Central memory CD4-positive, alpha-beta T cell (primary cell): Measurements from ENCODE around the gene RNF111.
"Not testable (repeated sequence)": the region's sequence is repeated elsewhere in the genome, so short reads cannot be mapped to it uniquely, and the experiment has no call there.

Source experiments
- DNase-seq: peaks from one replicate; pipeline ENCODE4 v3.0.0; 2022

Gene RNF111

DNA sequence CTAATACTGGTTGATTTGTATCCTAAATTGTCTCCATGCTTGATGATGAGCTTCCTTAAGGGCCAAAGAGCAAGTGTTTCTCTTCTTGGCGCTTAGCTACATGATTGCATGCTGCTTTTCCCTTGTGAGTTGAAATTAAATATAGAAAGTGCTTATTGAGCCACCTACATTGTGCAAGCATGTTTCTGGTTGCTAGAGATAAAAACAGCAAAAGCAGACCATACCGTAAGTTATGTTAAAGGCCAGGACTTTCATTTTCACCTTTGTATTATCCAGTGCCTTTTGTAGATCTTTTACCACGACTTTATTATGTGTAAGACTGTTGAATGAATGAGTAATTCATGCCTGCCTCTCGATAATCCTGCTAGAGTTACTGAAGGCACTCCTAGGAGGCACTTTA lies 75.6 kb downstream of the RNF111 start:
- DNase-seq: no peak

DNA sequence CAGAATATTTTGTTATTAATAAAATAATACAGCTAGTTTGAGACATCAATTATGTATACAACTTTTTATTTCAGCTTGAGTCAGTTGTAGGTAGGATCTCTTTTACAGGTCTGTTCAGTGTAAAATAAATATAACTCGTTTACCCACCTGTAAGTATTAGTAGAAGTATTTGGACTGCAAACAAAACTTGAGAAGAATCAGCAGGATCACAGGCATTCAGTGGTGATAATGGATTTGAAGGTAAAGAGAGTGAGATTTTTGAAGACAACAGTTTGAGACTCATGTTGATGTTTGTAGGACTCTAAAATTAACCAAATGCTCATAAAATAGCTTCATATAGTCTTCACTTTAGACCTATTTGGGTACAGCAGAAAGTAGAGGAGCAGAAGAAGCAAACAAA lies 82.0 kb downstream of the RNF111 start:
- DNase-seq: no peak

DNA sequence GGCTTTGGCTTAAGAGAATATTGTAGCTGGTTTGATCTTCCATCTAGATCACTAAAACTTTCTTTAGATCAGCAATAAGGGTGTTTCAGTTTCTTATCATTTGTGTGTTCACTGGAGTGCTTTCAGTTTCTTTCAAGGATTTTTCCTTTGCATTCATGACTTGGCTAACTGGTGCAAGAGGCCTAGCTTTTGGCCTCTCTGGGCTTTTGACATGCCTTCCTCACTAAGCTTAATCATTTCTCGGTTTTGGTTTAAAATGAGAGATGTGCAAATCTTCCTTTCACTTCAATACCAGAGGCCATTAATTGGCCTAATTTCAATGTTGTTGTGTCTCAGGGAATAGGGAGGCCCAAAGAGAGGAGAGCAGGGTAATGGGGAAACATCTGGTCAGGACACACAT lies 87.1 kb downstream of the RNF111 start:
- DNase-seq: no peak

DNA sequence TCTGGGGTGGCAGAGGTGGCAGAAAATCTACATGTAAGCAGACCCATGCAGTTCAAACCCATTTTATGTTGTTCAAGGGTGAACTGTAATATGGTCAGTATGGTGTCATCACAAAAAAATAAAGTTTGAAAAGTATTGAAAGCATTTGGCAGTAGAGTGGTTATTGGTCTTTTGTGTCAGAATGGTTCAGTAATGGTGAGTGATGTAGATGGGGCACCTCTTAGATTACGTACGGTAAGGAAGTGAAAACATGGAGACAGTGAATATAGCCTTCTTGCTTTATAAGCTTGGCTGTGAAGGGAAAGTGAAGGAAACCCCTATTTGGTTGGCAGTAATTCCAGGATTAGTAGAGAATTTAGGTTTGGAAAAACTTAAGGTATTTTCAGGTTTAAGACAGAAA lies 100.3 kb downstream of the RNF111 start:
- DNase-seq: no peak

DNA sequence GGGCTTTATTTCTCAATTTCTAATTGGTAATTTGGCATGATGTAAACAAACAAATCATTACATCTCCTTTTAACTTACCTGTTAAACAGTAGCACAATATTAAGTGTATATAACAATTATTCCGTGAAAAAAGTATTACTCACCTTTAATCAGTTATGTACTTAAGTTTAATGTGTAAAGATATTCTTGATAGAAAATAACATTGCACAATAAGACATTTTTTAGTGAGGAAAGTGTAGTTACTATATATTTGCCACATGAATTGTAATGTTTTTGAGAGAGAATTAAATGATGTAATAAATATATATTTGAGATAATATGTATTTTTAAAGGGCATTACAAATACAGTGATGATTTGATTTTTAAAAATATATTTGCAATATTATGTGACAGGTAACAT lies 106.6 kb downstream of the RNF111 start:
- DNase-seq: no peak

DNA sequence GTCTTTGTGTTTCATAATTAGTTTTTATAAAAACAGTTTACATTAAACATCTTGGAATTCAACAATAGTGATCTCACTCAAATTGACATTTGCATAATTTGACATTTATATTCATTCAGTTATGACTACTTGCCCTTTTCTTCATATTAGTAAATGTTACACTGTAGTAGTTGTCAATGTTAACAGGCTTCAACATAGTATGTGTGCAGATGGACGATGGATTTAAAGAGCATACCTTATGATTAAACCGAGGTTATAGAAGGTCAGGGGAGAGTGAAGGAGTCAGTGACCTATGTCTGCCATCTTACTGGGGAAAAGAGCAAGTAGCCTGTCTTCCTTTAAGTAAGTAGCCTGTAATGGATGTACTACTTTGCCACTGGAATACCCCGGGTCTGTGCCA lies 109.0 kb downstream of the RNF111 start:
- no peak for DNase-seq

DNA sequence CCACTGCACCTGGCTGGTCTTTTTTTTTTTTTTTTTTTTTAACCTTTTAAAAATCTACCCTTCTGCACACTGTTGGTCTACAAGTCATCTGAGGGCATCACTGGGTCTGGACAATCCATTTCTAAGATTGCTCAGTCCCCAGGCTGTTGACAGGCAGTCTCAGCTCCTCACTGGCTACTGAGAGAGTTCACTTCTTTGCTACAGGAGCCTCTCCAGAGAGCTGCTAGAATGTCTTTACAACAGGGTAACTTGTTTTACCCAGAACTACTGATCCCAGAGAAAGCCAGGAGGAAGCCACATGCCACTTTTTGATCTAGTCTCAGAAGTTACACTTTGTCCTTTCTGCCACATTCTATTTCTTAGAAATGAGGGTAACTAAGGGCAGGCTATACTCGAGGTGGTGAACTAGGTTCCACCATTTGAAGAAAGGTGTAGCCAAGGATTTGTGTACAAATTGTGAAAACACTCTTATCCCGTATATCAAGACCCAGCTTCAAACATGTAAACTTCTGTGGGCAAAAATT lies 111.8 kb downstream of the RNF111 start:
- no peak for DNase-seq

DNA sequence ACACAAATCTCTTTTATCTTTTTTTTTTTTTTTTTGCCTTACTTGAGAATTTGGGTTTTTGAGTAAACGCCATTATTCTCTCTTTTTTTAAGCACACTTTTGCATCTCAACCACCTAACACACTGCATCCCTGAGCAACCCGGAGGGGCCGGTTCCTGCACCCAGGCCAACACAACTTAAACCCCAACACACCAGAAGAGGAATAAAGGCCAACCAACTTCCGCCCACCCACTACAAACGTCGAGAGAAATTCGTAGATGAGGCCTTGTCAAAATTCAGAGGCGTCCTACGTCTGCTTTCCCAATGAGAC lies 117.1 kb downstream of the RNF111 start:
- DNase-seq: no peak

DNA sequence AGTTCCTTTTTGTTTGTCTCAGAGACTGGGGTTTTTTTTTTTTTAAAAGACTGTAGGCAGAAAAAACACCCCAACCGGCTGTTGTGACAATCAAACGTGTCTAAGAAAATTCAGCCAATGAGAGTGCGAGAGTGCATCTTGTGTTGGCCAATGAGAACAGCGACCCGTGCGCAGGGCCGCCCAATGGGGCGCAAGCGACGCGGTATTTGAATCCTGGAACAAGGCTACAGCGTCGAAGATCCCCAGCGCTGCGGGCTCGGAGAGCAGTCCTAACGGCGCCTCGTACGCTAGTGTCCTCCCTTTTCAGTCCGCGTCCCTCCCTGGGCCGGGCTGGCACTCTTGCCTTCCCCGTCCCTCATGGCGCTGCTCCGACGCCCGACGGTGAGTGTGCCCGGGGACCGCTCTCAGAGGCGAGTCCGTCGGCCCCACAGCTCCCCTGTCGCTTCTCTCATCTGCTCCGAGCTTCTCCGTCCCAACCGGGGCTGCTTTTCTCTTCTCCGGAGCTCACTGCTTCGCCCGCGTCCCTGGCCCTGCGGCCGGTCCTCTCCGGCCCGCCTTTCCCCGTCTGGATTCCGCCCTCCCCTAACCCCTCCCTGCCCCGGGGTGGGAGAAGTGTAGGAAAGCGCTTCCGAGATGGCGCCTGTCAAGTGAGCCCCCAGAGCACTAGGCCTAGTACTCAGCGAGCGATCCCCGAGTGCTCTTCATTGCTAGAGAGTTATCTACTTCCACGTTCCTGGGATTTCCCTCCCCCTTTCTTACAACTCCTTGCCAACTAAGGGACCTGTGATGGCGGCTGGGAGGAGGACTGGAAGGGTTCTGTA lies 117.7 kb downstream of the RNF111 start, which contains the start of gene CCNB2:
TSS of gene CCNB2 (plus strand) at position 235 of the 821 bp plus-strand sequence. CDS start at position 358, 123 bp downstream.
- peak; percentile 85 for DNase-seq

DNA sequence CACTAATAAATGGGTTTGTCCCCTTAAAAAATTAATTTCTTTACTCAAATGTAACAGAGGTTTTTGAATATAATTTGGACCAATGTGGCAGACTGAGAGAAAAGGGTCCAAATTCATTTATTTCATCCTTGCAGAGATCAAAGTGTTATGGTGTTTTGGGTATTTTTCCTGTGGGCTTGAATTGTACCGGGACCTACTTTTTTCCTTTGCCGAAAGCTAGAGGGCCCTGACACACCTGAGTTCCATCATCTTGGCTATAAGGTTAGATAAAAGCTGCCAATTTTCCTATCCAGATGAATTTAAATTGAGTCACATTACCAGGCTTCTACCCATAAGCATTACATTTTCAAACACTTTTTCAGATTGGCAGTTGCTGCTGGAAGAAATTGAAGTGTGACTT lies 118.4 kb downstream of the RNF111 start:
- DNase-seq: no peak

DNA sequence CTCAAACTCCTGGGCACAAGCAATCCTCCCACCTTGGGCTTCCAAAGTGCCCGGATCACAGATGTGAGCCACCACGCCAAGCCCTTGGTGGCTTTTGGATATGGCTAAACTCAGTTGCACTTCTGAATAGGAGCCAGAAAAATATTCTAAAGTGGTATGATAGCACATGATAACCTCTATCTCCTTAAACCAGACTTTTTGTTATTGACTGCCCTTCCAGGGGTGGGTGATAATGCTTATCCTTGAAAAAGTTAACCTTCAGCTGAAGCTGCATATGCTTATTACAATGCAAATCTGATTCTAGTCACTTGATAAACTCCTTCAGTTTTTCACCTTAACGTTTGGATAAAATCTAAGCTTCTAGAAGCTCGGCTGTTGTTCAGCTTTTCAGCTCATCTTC lies 123.8 kb downstream of the RNF111 start:
- no peak for DNase-seq

DNA sequence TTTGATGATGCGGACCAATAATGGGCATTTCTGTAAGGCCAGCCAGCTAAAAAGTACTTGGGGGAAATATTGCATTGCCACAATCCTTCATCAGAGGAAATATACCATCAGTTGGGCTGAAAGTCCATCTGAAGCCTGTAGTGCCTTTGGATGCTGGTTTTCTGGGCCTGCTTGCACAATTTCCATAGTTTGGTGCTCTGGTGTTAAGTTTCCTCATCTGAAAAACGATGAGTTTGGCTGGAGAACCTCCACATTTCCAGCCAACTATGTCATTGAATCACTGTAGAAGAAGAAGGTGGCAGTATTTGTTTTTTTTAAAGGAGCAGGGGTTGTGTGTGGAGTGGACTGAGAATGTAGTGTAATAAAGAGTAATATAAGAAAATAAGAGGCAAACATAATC lies 127.6 kb downstream of the RNF111 start:
- no peak for DNase-seq

DNA sequence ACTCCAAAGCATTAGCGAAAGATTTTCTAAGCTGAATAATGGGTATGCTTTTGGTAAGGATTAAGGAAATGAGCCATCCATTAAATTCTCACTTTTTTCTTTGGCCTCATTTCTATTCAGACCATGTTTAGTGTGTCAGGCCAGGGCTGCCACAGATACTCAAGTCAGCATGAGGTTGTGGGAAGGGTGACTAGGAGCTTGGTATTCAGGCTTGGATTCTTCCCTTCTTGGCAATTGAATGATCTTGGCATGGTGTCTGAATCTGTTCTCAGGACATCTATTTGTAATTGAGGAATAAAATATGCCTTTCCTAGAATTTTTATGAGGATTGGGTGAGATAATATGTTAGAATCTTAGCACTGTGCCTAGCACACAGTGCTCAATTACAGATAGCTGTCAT lies 128.7 kb downstream of the RNF111 start:
- DNase-seq: no peak

DNA sequence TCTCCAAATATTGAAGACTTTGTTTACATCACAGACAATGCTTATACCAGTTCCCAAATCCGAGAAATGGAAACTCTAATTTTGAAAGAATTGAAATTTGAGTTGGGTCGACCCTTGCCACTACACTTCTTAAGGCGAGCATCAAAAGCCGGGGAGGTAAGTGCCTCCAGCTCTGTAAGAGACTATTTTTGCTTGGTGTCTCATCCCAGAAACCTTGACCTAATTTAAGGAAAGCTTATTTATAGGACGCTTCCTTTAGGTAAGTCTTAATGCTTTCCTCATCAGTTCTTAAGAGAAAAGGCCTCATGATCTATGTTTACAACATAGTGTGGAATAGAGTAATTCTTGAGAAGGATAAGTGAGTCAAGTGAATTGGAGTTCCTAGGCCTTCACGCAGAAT lies 129.3 kb downstream of the RNF111 start:
- DNase-seq: no peak

DNA sequence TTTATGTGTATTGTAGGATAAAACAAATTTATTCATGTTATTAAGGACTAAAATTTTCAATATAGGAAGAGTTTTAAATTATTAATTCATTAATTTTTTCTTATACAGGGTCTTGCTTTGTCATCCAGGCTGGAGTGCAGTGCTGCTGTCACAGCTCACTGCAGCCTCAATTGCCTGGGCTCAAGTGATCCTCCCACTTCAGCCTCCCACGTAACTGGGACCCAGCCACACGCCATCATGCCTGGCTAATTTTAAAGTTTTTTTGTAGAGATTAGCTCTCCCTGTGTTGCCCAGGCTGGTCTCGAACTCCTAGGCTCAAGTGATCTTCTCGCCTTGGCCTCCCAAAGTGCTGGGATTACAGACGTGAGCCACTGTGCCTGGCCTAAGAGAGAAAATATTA lies 132.2 kb downstream of the RNF111 start:
- DNase-seq: no peak

DNA sequence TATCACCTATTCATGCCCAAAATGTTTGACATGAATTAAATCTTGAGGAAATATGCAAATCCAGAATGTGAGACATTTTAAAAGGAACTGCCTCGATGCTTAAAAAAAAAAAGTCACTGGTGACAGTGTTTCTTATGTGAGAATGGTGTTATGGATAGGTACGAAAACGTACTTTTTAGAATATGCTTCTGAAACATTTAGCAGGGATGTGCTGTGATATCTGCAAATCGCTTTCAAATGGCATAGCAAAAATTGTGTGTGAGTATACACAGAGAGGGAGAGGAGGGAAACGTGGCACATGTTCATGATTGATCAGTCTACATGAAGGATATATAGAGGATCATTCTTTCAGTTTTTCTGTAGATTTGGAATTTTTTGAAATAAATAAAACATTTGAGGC lies 133.5 kb downstream of the RNF111 start:
- DNase-seq: no peak

DNA sequence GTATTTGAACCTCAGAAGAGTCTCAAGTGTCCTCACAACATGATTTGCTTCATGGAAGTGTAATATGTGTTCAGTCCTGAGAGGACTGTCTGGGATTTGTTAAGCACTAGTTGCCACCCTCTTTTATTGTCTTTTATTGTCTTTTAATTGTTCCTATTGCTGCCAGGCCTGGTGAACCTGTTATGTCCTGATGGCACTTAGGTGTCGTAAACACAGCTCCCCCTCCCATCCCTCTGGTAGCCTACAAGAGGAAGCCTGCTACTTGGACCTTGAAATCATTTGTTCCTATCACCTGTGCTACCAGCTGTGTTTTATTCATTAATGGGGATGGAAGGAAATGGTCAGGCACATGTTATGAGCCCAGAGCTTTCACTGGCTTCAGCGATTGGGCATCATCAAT lies 136.8 kb downstream of the RNF111 start:
- DNase-seq: no peak

DNA sequence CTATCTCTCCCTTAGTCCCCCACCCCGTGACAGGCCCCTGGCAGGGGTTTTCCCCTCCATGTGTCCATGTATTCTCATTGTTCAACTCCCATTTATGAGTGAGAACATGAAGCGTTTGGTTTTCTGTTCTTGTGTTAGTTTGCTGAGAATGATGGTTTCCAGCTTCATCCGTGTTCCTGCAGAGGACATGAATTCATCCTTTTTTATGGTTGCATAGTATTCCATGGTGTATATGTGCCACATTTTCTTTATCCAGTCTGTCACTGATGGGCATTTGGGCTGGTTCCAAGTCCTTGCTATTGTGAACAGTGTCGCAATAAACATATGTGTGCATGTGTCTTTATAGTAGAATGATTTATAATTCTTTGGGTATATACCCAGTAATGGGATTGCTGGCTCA lies 138.2 kb downstream of the RNF111 start:
- not testable (repeated sequence) for DNase-seq

DNA sequence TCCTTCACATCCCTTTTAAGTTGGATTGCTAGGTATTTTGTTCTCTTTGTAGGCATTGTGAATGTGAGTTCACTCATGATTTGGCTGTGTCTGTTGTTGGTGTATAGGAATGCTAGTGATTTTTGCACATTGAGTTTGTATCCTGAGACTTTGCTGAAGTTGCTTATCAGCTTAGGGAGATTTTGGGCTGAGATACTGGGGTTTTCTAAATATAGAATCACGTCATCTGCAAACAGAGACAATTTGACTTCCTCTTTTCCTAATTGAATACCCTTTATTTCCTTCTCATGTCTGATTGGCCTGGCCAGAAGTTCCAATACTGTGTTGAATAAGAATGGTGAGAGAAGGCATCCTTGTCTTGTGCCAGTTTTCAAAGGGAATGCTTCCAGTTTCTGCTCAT lies 139.8 kb downstream of the RNF111 start:
- DNase-seq: not testable (repeated sequence)

DNA sequence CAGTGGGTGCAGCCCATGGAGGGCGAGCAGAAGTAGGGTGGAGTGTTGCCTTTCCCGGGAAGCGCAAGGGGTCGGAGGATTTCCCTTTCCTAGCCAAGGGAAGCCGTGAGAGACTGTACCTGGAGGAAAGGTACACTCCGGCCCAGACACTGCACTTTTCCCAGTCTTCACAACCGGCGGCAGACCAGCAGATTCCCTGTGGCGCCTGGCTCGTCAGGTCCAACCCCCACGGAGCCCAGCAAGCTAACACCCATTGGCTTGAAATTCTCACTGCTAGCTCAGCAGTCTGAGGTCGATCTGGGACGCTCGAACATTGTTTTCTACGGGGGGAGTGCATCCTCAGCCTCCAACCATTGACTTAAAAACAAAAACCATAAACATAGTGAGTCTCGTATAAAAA lies 144.0 kb downstream of the RNF111 start:
- no peak for DNase-seq

DNA sequence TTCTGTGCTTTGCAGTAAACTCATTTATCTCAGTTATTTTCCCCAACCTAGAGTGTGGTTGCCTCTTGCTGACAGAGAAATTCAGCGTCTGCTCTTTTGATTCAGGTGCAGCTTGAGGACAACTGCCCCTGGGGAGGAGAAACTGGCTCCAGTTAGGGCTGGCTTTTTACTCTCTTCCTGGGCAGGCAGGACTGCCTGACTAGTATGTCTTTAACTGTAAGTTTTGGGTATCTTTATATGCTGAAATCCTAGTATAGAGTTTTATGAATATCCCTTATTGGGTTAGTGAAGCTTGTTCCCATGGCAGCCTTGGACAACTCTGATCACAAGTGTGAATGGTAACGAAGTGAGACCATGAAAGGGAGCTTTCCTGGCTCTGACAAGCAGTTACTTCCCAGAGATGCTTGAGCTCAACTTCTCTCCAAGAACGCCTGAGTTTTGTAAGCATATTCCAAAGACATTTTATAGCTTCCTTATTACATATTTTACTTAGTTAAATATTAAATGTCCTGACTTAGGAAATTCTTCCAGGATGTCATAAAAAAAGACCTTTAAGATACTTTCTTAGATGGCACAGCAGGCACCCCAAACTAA lies 144.6 kb downstream of the RNF111 start:
- no peak for DNase-seq

DNA sequence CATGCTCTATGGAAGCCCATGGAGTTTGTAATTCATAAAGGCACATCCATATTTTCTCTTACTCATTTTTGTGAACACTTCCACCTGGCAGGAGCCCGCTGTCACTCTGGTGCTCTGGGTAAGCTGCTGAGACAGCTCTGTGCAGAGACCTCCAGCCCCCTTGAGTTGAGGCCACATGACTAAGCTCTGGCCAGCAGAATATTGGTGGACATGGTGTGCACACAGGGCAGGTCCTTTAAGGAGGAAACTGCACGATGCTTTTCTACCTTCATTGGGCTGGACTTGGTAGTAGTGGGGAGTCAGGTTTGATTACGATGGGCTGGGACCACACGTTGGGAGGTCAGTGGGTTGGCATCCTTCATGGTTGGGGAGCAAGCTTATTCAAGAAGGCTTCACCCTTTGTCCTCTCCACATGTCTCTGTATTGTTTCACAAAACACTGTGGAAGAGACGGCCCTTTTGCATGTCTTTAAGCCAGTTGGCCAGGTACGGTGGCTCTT lies 146.5 kb downstream of the RNF111 start:
- DNase-seq: no peak

DNA sequence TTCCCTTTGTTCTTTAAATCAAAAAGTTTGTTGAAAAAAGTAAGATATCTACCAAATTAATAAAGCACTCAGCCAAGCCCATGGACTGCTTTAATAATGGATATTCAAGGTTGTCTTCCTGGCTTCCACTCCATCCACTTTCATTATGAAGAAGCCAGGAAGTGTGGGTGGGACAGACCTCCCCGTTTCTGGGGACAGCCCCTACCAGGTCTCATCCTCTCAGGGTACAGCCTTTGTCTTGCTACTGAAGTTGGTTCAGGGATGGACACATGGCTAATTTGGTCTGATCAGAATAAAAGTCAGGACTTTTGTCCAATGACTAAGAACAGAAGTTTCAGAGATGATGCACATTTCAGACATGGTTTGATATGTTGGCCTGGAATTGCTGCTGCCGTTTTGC lies 150.1 kb downstream of the RNF111 start:
- DNase-seq: no peak

DNA sequence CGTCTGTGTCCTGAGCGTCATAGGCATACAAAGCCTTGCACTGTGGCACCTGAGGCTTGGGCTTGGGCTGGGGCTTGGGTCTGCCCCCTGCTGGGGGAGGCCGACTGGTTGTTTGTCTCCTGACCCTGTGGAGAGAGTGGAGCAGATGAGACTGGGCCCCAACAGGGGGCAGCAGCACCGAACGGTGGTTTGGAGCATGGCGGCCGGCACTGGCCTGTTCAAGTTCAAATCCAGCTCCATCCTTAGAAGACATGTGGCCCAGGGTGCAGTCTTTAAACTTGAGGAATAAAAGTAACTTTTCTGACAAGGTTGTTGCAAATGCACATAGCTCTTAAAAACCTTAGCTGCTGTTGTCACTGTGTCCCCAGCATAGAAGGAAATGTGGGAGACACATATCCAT lies 150.8 kb downstream of the RNF111 start:
- DNase-seq: peak; percentile 48
